Mesodermal cell (in vitro differentiated cells): ENCODE measurements around the gene DNAAF9.
A peak's percentile ranks its signal among the peaks of the same experiment; 100 is the strongest.

Experiments
- H3K27ac ChIP-seq: 2 replicates; pipeline ENCODE4 v1.7.0; 2013; ENCODE audit warnings: mild to moderate bottlenecking, low read depth, low read length, moderate library complexity; ENCODE audit not compliant: severe bottlenecking
- H3K36me3 ChIP-seq: 2 replicates; pipeline ENCODE4 v1.7.1; 2013; ENCODE audit warnings: mild to moderate bottlenecking, low read length, moderate library complexity; ENCODE audit not compliant: control insufficient read depth, insufficient read depth
- H3K4me1 ChIP-seq: one replicate; pipeline ENCODE4 v1.7.1; 2013; ENCODE audit warnings: mild to moderate bottlenecking, low read length; ENCODE audit not compliant: insufficient read depth, control insufficient read depth, poor library complexity, severe bottlenecking
- H3K4me3 ChIP-seq: 2 replicates; pipeline ENCODE4 v1.7.0; 2013; ENCODE audit warnings: low read length, control low read depth, mild to moderate bottlenecking; ENCODE audit not compliant: insufficient read depth, poor library complexity, severe bottlenecking; ENCODE audit errors: extremely low read depth
- H3K9me3 ChIP-seq: 2 replicates; pipeline ENCODE4 v1.7.1; 2013; ENCODE audit warnings: mild to moderate bottlenecking, low read length, moderate library complexity; ENCODE audit not compliant: control insufficient read depth
- WGBS, 2 experiments: methylation state at CpG; one replicate each; pipeline ENCODE4 v1.1.5; 2013; ENCODE audit warnings: missing lambda C conversion rate in 2 of 2; ENCODE audit not compliant: insufficient coverage in 2 of 2; 5-methylcytosine and 5-hydroxymethylcytosine counted together

The DNAAF9 gene

DNA sequence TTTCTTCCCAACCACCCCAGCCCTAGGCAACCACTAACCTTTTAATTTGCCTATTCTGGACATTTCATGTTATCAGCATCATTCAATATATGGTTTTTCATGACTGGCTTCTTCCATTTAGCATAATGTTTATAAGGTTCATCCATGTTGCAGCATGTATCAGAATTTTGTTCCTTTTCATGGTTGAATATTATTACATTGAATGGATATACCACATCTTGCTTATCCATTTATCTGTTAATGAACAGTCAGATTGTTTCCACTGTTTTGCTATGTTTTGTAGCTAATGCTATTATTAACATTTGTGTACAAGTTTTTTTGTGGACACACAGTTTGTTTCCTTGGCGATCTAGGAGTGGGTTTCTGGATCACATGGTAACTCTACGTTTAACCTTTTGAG, 3.0 kb upstream of the DNAAF9 start:
- Histone ChIP-seq H3K4me1 (peaks cover 4% of the 10 kb centered on the region), H3K27ac (no peak overlapping the region), H3K9me3 (peaks cover 7% of the 10 kb centered on the region), H3K4me3 (no peak overlapping the region), H3K36me3 (no peaks in the 10 kb centered on the region)
- 90% methylated on average over 2 of the region's 2 CpGs; no CpG with 5 or more reads in 1 of the 2 experiments for WGBS, 2 experiments

- Histone ChIP-seq H3K36me3 (no peaks in the 10 kb centered on the region), H3K27ac (no peak overlapping the region), H3K4me1 (peaks cover 7% of the 10 kb centered on the region), H3K4me3 (no peak overlapping the region), H3K9me3 (peaks cover 7% of the 10 kb centered on the region)
- 84 to 99% methylated on average over 6 of the region's 10 CpGs for WGBS, 2 experiments
Measured at GRCh38 chr20:3409417-3409816, 1.9 kb upstream of the DNAAF9 start.

DNA sequence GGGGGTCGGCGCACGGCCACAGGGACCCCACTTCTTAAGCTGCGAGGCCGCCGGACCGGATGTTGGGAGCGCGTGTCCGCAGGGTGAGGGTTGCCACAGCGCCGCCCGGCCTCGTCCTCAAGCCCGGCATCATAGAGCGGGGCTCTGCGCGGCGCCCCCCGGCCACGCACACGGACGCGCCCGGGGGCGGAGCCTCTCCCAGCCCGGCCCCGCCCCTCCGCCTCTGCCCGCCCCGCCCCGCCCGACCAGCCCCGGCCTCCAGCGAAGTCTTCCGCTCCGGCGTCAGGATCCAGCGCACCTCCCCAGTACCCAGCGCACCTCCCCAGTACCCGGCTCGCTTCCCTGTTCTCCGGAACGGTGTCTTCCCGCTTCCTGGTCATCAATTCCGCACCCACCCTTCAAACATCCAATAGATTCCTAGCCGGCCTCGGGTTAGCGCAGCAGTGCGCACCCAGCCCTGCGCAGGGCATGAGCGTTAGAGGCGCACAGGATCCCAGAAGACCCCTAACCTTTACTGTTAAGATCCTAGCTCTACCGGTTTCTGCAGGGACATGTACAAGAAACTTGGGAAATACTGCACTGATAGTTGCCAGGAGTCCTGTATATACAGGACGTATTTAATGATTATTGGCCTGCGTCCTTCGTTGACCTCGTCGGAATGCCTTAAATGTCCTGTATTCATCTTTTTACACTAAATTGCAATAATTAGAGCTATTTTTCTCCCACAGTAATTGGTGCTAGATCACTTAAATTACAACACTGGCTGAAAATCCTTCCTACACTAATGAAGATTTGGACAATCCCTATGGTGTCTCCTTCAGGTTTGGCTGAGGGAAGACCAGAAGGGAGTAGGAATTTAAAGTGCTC, 535 bp upstream of the DNAAF9 start:
- H3K36me3 ChIP-seq = no peaks in the 10 kb centered on the region
- H3K4me3 ChIP-seq = peak overlapping the region; percentile 92
- WGBS, 2 experiments = 0 to 2% methylated on average over 33 to 41 of the region's 59 CpGs
- peaks cover 7% of the 10 kb centered on the region for H3K4me1 ChIP-seq
- peak overlapping the region; percentile 80 for H3K27ac ChIP-seq
- H3K9me3 ChIP-seq = peaks cover 7% of the 10 kb centered on the region

DNA sequence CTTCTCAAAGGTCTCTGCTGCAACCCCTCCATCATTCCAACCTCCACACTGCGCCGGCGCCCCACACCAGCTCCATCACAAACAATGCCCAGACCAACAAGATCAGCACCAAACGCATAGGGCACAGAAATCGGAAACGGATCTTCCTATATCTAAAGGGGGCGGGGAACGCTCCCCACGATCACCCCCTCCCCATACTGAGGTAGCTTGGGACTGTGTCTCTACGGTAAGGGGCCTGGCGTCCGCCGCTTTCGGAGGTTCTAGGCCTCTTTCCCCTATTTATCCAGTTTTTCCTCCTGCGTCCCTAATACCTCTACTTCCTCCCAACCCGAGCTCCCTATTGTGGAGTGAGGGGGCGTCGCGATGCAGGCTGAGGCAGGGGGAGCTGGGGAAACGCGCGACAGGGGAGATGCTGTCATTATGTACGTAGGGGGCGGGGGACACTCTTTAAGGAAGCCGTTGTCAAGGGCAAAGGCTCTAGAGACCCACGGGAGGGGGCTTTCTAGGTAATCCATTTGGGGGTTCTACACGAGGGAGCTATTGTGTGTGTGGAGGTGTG, 909 bp downstream of the DNAAF9 start:
- H3K27ac ChIP-seq = peak overlapping the region; percentile 50

GRCh38 chr20:3405696-3406358, 1.6 kb downstream of the DNAAF9 start:
- Histone ChIP-seq H3K27ac (no peak overlapping the region), H3K4me1 (peaks cover 7% of the 10 kb centered on the region), H3K9me3 (peaks cover 7% of the 10 kb centered on the region), H3K4me3 (peak overlapping the region; percentile 92), H3K36me3 (no peaks in the 10 kb centered on the region)
- 84 to 90% methylated on average over 2 of the region's 3 CpGs for WGBS, 2 experiments

More for the DNA sequence above, 909 bp downstream of the DNAAF9 start:
- 6 to 8% methylated on average over 13 to 14 of the region's 27 CpGs for WGBS, 2 experiments
- H3K36me3 ChIP-seq = no peaks in the 10 kb centered on the region
- H3K9me3 ChIP-seq = peaks cover 7% of the 10 kb centered on the region
- H3K4me1 ChIP-seq = peaks cover 7% of the 10 kb centered on the region
- H3K4me3 ChIP-seq = peak overlapping the region; percentile 92

DNA sequence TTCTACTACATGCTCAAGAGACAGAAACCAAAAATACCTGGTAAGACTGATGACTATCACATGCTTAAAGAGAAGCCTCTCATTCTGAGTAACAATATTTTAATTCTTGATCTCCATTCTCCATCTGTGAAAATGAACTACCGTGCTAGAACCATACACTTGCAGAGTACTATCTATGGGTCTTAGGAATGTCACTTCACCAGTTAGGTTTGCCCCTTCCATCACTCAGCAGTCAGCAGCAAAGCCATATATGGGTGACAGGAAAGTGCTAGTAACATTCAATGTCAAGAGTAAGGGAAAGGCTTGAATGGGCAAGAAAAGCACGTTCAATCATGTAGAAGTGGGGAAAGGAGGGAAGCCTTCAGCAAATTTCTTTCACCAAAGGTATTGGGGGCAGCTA, 2.3 kb downstream of the DNAAF9 start:
- Histone ChIP-seq H3K4me3 (peak overlapping the region; percentile 8), H3K4me1 (peaks cover 7% of the 10 kb centered on the region), H3K36me3 (no peaks in the 10 kb centered on the region), H3K27ac (no peak overlapping the region), H3K9me3 (peaks cover under 1% of the 10 kb centered on the region)
- 86% methylated on average over 2 of the region's 2 CpGs; no CpG with 5 or more reads in 1 of the 2 experiments for WGBS, 2 experiments

- Histone ChIP-seq H3K27ac (no peak overlapping the region), H3K36me3 (peaks cover 3% of the 10 kb centered on the region), H3K9me3 (no peaks in the 10 kb centered on the region), H3K4me3 (no peak overlapping the region), H3K4me1 (peaks cover 7% of the 10 kb centered on the region)
- WGBS, 2 experiments = no CpG with 5 or more reads among the region's 4 CpGs
Measured at GRCh38 chr20:3404402-3404801, 3.1 kb downstream of the DNAAF9 start.

DNA sequence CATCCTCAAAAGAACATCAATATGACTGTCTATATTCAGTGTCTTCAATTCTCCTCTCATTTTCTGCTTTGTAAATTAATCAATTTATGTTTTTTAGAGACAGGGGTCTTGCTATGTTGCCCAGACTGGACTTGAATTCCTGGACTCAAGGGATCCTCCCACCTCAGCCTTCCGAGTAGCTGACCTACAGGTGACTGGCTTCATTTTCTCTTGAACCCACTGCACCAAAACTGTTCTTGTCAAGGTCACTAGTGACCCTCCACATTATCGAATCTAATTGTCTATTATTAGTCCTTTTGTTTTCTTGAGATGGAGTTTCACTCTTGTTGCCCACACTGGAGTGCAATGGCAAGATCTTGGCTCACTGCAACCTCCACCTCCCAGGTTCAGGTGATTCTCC, 3.7 kb downstream of the DNAAF9 start:
- Histone ChIP-seq H3K9me3 (no peaks in the 10 kb centered on the region), H3K4me3 (no peak overlapping the region), H3K4me1 (peaks cover 7% of the 10 kb centered on the region), H3K27ac (no peak overlapping the region), H3K36me3 (peaks cover 4% of the 10 kb centered on the region)
- WGBS, 2 experiments = 90 to 94% methylated on average over 1 to 2 of the region's 2 CpGs

- no peak overlapping the region for H3K27ac ChIP-seq
- WGBS, 2 experiments = 79 to 88% methylated on average over 4 to 6 of the region's 6 CpGs
- H3K4me3 ChIP-seq = no peak overlapping the region
- peaks cover 7% of the 10 kb centered on the region for H3K4me1 ChIP-seq
- H3K9me3 ChIP-seq = no peaks in the 10 kb centered on the region
- peaks cover 4% of the 10 kb centered on the region for H3K36me3 ChIP-seq
Measured at GRCh38 chr20:3402453-3402852, 5.0 kb downstream of the DNAAF9 start.

GRCh38 chr20:3400260-3401155, 7.0 kb downstream of the DNAAF9 start:
- no peak overlapping the region for H3K27ac ChIP-seq
- WGBS, 2 experiments = 100% methylated on average over 1 to 2 of the region's 4 CpGs
- H3K9me3 ChIP-seq = peaks cover 5% of the 10 kb centered on the region
- H3K4me1 ChIP-seq = peaks cover 3% of the 10 kb centered on the region
- H3K4me3 ChIP-seq = no peak overlapping the region
- H3K36me3 ChIP-seq = peaks cover 4% of the 10 kb centered on the region
